Neural progenitor cell (in vitro differentiated cells): Measurements from ENCODE around the gene VPS51.

Experiments used
- CTCF ChIP-seq: fragments of 200-600 bp; sonication (generic); IDR thresholded peaks from 2 replicates; pipeline ENCODE4 v1.5.1; 2017; ENCODE audit warnings: antibody characterized with exemption, mild to moderate bottlenecking
- EZH2 ChIP-seq: fragments of 200-600 bp; sonication (generic); IDR thresholded peaks from 2 replicates; pipeline ENCODE4 v1.6.1; 2017; ENCODE audit warnings: antibody characterized with exemption, mild to moderate bottlenecking, moderate library complexity

- TF ChIP-seq CTCF (no peak), EZH2 (no peak)
These were observed 34.8 kb downstream of the VPS51 start for GRCh38 chr11:65130631-65131416.
